ENCODE measurements around the gene CABP4.

DNA sequence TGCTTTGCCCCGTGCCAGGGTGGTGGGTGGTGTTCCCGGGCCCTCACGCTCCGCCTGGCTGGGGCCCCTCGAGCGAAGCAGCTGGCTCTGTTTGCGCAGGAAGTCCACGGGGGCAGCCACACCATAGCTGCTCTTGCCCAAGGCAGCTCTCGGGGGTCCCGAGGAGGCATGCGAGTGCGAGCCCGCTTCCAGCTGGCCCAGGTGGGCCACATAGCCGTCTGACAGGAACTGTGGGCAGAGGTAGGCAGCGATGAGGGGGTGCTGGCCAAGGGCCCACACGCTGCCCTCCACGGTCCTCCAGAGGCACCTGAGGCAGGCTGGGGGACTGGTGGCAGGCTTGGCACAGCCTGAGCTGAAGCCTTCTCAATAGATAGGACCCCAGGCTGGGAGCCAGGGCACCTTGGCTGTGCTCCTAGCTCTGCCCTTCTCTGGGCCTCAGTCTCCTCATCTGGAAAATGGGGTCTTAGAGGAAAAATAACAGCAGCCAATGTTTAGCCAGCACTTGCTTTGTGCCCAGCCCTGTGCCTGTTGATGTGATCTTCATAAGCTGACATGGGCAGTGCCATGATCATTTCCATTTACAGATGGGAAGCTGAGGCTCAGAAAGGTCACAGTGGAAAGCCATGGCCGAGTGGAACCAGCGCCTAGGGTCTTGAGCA is 37.0 kb downstream of the CABP4 start:
- TF ChIP-seq, protein P1, sequence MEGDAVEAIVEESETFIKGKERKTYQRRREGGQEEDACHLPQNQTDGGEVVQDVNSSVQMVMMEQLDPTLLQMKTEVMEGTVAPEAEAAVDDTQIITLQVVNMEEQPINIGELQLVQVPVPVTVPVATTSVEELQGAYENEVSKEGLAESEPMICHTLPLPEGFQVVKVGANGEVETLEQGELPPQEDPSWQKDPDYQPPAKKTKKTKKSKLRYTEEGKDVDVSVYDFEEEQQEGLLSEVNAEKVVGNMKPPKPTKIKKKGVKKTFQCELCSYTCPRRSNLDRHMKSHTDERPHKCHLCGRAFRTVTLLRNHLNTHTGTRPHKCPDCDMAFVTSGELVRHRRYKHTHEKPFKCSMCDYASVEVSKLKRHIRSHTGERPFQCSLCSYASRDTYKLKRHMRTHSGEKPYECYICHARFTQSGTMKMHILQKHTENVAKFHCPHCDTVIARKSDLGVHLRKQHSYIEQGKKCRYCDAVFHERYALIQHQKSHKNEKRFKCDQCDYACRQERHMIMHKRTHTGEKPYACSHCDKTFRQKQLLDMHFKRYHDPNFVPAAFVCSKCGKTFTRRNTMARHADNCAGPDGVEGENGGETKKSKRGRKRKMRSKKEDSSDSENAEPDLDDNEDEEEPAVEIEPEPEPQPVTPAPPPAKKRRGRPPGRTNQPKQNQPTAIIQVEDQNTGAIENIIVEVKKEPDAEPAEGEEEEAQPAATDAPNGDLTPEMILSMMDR (IDR thresholded peaks at IDR 0.05; ENCODE audit: low read length), result no peak
- no peak for TF ChIP-seq EZH2 (IDR thresholded peaks at IDR 0.05; ENCODE audit: borderline replicate concordance, low read length)
